Epithelial cell of proximal tubule (primary cell): ENCODE results near the gene WLS. TPM values are rescaled to one million over a fixed set of nuclear protein-coding genes. Genes with fewer than 3 reads are reported as not detected.

Experiments
- DNase-seq: peaks from one replicate; pipeline ENCODE4 v3.0.0-alpha.2; 2011; ENCODE audit warnings: low read depth
- H3K4me3 ChIP-seq: 2 replicates; pipeline ENCODE4 v1.5.1; 2011; ENCODE audit warnings: low read depth, mild to moderate bottlenecking, low read length
- CTCF ChIP-seq: conservative IDR thresholded peaks from 2 replicates; pipeline ENCODE4 v1.5.1; 2012; ENCODE audit warnings: low read depth, mild to moderate bottlenecking, low read length
- total RNA-seq: library from RNA; depleted of rRNA; stranded (reverse); fragments of >200 nt; gene quantifications from 2 replicates; pipeline ENCODE4 v1.2.3, GENCODE V29; 2015

Gene WLS
- total RNA-seq, 1 donor from 2014 or later, result 14.4 TPM

DNA sequence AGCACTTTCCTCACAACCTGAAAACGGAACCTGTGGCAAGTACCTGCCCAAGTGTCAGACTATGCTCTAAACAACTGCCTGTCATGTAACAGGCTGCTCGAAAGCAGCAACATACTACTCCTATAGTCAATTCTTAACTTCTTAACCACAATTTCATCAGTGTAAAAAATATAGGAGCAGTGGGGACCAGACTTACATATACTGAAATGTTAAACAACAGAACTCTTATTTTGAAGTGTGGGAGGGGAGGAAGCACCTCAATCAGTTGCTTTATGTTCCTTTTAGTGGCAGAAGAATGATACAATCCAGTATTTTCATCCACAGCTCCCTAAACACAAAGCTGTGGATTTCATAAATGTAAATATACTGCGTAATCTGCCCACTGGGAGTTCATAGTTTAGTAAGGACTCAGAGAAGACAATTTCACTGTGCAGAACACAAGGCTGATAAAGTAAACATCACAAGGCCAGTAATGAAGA is 44.2 kb downstream of the WLS start:
- no peak overlapping the region for H3K4me3 ChIP-seq
- no peak for TF ChIP-seq CTCF
- no peak for DNase-seq

- DNase-seq, result no peak
- no peak overlapping the region for H3K4me3 ChIP-seq
- TF ChIP-seq CTCF, result no peak
These were observed 46.6 kb downstream of the WLS start for GRCh38 chr1:68185743-68186142.

GRCh38 chr1:68183895-68184294 is 48.4 kb downstream of the WLS start:
- no peak for DNase-seq
- no peak for TF ChIP-seq CTCF
- H3K4me3 ChIP-seq, result no peak overlapping the region

GRCh38 chr1:68181165-68181556 is 51.2 kb downstream of the WLS start:
- TF ChIP-seq CTCF, result no peak
- no peak overlapping the region for H3K4me3 ChIP-seq
- no peak for DNase-seq

DNA sequence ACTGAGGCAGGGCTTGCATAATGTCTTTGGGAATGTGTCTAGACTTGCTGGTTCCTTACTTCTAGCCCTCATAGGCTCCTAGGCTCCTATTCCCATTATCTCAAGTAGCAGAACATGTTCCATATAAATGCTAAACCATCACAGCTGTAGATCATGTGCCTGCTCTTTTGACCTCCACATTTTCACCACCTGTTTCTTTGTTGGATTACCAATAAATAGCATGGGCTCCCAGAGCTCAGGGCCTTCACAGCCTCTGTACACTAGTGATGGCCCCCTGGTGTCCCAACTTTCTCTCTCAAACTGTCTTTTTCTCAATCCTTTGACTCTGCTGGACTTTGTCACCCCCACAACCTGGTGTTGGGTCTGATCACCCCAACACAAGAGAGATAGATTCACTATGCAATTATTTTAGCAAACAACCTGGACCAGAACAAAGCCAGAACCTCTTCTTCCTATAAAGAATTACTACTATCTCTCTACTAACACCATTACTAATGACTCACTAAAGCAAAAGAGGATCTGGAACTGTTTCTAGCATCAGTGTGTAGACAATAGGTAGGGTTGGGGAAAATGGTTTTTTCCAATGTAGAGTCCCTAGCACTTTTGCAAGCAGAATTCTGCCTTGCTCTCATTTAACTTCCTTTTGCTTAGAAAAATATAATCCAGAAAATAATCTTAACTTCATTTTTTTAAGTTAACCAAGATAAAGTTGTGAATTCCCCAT is 51.7 kb downstream of the WLS start:
- H3K4me3 ChIP-seq, result no peak overlapping the region
- TF ChIP-seq CTCF, result no peak
- DNase-seq, result no peak

DNA sequence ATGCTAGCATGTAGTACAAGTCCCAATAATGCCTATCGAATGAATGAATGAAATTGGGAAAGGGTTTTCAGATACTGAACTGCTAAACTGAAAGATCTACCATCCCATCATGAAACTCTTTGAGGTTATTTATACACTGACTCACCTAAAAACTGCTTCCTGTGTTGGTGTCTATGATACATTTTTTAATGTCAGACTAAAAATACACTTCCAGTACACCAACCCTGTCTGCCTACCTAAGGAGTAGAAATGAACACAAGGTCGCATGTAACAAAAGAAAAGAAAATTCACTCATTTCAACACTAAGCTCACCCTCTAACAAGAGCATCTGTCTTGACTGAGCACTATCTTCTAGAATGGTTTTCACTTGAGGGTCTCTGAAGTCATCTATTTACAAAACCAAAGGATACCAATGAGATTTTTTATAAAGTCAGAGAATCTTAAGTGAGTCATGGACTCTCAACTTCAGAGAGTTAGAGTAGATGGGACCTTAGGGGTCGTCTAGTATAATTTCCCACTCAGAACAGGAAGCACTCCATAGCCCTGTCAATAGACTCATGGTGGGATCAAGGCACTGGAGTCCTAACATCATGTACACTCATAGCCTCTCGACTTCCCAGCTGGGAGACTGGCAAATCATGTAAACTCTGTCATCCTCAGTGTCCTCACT is 53.4 kb downstream of the WLS start:
- H3K4me3 ChIP-seq, result no peak overlapping the region
- no peak for TF ChIP-seq CTCF
- DNase-seq, result no peak
